HG03432 (cell line): ENCODE results near the gene PTPRD.

ENCODE experiments used
- ATAC-seq: cut with Tn5 transposase; IDR thresholded peaks from one replicate; pipeline ENCODE4 v1.9.1; 2021; ENCODE audit warnings: mild to moderate bottlenecking, moderate library complexity; ENCODE audit not compliant: unreplicated experiment

The PTPRD gene

GRCh38 chr9:9246726-9247125, 1366.1 kb downstream of the PTPRD start:
- ATAC-seq = no peak

DNA sequence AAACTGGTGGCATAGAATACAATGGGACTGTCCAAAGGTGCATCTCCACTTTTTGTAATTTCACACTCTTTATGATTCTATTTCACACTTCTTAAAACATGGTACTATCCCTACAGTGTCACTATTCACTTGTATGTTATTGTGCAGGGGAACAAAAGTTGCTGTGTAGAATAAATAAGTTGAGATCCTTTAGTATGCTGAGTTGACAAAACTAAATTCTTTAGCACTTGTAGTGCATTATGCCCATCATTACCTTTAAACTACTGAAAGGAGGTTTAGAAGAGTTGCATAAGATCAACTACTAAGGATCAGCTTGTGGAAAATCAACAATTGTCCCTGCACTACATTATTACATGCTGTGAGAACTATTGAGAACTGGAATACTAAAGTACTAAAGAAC, 1380.9 kb downstream of the PTPRD start:
- no peak for ATAC-seq

DNA sequence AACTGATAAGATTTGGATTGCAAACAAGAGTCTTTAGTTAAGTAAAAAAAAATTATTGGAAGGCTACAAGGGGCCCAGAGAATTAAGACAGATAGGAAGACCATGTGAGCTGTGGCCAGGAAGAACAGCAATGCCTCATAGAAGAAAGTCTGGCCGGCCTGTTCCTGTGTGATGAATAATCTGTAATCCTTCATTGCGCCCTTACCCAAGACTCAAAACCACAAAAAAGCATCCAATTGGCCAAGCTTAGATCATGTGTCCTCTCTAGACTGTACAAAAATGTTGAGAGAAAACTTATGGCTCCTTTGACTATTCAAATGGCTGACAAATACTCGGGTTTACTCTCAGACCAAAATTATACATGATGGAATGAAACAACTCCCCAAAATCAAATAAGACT, 1383.5 kb downstream of the PTPRD start:
- no peak for ATAC-seq

DNA sequence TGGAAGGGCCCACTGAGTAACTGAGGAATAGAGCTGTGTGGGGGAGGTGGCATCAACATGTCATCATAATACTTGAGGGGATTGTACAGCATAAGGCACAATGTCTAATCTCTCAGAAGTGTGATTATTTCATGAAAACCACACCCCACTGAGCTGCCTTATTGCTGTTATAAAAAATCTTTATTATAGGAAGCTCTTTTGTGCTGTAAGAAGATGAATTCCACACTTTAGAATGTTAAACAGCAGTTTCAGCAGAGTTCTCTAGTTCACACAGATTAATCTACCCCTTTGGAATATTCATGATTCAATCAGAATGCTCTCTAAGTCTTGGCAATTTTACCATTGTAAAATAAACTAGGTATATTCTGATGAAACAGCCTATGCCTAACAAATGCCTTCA, 1389.6 kb downstream of the PTPRD start:
- no peak for ATAC-seq

GRCh38 chr9:9222730-9223129, 1390.1 kb downstream of the PTPRD start:
- ATAC-seq = no peak

- ATAC-seq = no peak
These were observed 1395.9 kb downstream of the PTPRD start for GRCh38 chr9:9216934-9217333.

GRCh38 chr9:9215050-9215449, 1397.8 kb downstream of the PTPRD start:
- ATAC-seq = no peak

- no peak for ATAC-seq
These were observed 1398.7 kb downstream of the PTPRD start for GRCh38 chr9:9214066-9214465.

GRCh38 chr9:9212963-9213362, 1399.8 kb downstream of the PTPRD start:
- no peak for ATAC-seq

- no peak for ATAC-seq
These were observed 1410.5 kb downstream of the PTPRD start for GRCh38 chr9:9202276-9202675.

GRCh38 chr9:9186086-9186485, 1426.7 kb downstream of the PTPRD start:
- ATAC-seq = no peak

DNA sequence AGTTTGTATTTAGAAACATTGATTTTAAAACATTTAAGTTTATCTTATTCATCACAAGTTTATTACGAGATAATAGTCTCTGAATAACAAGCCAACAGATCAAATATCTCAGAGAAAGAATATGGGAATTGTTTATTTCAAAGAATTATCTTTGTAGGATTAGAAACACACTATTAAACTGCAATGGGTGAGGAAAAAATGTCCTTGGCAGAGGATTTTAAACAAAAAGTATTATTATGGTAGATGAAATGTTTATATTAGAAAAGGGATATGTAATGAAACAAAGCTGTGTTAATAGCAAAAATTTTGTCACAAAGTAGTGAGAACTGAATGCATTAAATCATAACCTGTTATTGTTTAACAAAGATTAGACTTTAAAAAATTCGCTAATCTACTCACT, 1430.4 kb downstream of the PTPRD start:
- ATAC-seq = no peak

GRCh38 chr9:9177081-9177480, 1435.7 kb downstream of the PTPRD start:
- ATAC-seq = no peak

DNA sequence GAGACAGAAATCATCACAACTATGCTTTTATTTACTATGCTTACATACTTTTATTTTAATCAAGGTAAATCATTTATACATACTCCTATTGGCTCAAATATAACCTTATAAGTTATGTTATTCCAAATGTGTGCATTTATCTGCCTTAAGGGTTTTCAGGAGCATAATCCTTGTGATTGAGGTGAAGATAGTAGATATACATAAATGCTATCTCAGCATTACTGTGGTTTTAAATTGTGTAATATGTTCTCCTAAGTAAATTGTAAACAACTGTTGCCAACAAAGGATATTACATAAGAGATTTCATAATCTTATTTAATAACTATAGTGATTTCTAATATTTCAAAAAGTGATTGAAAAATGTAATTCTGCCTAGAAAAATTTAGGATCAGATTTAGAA, 1438.4 kb downstream of the PTPRD start:
- no peak for ATAC-seq

- ATAC-seq = no peak
These were observed 1439.5 kb downstream of the PTPRD start for GRCh38 chr9:9173264-9173663.

DNA sequence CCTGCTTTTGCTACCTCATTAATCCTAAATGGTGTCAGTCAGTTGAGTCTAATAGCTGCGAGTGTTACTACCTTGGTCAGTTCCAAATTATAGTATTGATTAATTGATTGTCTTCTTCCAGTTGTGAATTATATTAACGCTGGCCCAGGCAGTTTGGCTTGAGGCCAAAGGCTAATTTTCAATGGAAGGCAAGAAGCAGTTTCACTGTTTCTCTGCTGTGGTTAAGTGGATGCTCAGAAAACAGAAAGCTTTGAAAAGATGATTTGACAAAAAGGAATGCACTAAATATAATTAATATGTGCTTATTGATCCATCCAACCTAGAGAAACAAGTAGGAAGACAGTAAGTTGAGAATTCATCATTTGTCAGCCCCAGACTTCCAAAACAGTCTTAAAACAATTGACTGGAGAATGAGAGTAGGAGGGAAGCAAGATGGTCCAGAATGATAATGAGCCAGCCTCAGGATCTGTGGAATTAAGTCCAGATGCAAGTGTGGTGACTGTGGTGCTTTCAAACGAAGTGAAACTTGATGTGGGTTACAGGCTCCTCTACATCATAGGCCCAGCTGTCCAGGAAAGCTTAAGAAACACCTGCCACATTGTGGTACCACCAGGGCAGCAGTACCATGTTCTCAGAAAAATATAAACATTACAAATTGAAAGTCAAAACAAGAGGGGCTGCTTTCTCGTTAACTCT, 1442.2 kb downstream of the PTPRD start:
- ATAC-seq = no peak

GRCh38 chr9:9142001-9142400, 1470.8 kb downstream of the PTPRD start:
- no peak for ATAC-seq

GRCh38 chr9:9133526-9133925, 1479.3 kb downstream of the PTPRD start:
- no peak for ATAC-seq

DNA sequence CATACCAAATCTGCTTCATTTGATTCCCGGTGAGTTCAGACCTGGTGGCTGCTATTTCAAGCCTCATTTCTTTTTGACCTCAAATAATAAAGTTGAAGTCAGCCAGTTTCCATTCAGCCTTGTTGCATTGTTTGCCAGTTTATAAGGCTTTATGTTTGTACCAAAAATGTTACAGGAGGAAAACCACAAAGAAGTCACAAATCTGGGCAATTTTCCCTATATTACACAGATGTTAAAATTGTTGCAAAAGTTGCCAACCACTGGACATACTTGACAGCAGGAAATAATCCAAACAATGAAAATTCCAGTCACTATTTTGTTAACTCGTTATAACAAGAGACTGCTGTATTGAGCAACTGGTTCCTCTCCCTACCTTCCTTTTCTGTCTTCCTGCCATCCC, 1488.2 kb downstream of the PTPRD start:
- no peak for ATAC-seq

DNA sequence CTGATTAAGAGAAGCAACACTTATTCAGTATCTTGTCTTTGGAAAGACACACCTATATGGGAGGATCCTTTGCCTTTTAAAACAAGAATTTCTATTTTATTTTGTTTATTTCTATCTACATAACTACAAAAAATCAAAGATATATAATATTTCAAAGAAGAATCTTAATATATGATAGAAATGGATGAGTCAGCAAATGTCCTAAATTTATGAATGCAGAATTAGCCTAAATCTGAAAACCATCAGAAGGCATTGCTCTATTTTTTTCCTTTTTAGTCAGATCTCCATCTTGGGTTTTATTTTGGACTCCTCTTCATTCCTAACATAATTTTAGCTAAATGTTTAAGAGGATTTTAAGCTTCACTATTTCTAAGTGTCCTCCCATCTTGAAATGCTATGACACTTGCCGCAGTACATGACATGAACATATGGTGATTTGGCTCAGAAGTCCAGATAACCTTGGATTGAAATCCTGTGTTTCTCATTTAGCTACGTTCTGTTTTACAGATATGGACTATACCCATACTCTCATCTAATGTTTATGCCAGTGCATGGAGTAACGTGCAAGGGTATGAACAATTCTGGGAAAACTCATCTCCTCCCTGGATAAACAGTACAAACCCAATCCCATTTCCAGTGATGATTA, 1490.4 kb downstream of the PTPRD start:
- no peak for ATAC-seq

- ATAC-seq = no peak
These were observed 1494.9 kb downstream of the PTPRD start for GRCh38 chr9:9117866-9118265.

DNA sequence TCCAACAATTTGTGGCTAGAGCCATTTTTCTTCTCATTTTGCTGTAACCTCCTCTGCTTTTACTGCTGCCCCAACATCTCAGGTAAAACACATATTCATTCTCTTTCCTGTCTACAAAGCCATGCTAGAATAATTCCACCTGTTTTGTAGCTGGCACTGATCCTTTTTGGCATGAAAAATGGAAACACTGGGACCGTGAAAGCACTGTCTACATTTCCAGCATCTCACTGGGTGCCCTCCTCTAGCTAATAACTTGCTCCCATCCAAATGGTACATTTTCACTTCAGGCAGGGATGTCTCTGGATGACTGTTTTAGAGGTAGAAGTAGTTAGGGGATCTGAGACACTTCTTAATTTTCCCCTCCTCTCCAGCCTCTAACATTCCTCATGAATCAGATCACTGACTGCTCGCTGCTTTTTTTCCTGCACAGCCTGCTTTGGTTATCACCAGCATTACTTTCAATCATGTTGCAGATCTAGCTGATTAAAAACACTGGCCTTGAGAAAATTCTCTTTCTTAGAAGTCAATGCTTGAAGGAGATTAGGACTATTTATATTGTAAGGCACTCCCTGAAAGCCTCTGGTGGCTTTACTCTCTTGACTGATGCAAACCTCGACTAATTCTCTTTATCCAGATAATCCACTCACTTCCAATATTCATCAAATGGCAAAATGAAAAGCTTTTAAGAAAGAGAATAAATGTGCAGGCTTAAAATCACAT, 1500.6 kb downstream of the PTPRD start:
- ATAC-seq = no peak
